Neural cell (in vitro differentiated cells): ENCODE results near the gene GALNT10. TPM values are rescaled to one million over a fixed set of nuclear protein-coding genes. Genes with fewer than 3 reads are reported as not detected.

Experiments
- H2AFZ ChIP-seq: fragments of 200-600, 300-800 bp; sonication (generic), shearing (Covaris generic); 2 replicates; pipeline ENCODE4 v1.6.0; 2014; ENCODE audit warnings: low read depth, mild to moderate bottlenecking, antibody characterized with exemption, low read length, moderate library complexity
- H3F3A ChIP-seq: fragments of 200-600 bp; shearing (Covaris generic); 2 replicates; pipeline ENCODE4 v1.6.1; 2016; ENCODE audit warnings: mild to moderate bottlenecking, moderate library complexity, mixed read lengths, antibody characterized with exemption, low read length; ENCODE audit not compliant: insufficient read depth, poor library complexity, severe bottlenecking
- H3K27ac ChIP-seq: fragments of 200-600, 300-800 bp; sonication (generic), shearing (Covaris generic); 2 replicates; pipeline ENCODE4 v1.5.1; 2014; ENCODE audit warnings: mild to moderate bottlenecking, low read length, moderate library complexity
- H3K27me3 ChIP-seq: fragments of 300-800, 200-600 bp; sonication (generic), shearing (Covaris generic); 2 replicates; pipeline ENCODE4 v1.6.0; 2014; ENCODE audit warnings: mild to moderate bottlenecking, low read depth, low read length, moderate library complexity; ENCODE audit not compliant: insufficient read depth
- H3K36me3 ChIP-seq: fragments of 300-800, 200-600 bp; sonication (generic), shearing (Covaris generic); 2 replicates; pipeline ENCODE4 v1.5.1; 2014; ENCODE audit warnings: mild to moderate bottlenecking, antibody characterized with exemption, low read length, moderate library complexity; ENCODE audit not compliant: insufficient read depth
- H3K4me2 ChIP-seq: fragments of 300-800, 200-600 bp; sonication (generic), shearing (Covaris generic); 2 replicates; pipeline ENCODE4 v1.6.0; 2014; ENCODE audit warnings: mild to moderate bottlenecking, low read length
- H3K4me3 ChIP-seq: fragments of 300-800, 200-600 bp; sonication (generic), shearing (Covaris generic); 2 replicates; pipeline ENCODE4 v1.5.1; 2014; ENCODE audit warnings: mild to moderate bottlenecking, low read length, moderate library complexity
- H3K79me2 ChIP-seq: fragments of 200-600 bp; shearing (Covaris generic); replicated peaks from 2 replicates; pipeline ENCODE4 v1.6.0; 2014; ENCODE audit warnings: mild to moderate bottlenecking, low read length, moderate library complexity; ENCODE audit not compliant: insufficient read depth
- H3K9ac ChIP-seq: fragments of 300-800, 200-600 bp; sonication (generic), shearing (Covaris generic); 2 replicates; pipeline ENCODE4 v1.6.1; 2016; ENCODE audit warnings: mild to moderate bottlenecking, low read length, mixed read lengths
- H3K9me2 ChIP-seq: fragments of 200-600 bp; shearing (Covaris generic); 2 replicates; pipeline ENCODE4 v1.6.1; 2016; ENCODE audit warnings: mild to moderate bottlenecking, low read length, mixed read lengths; ENCODE audit not compliant: insufficient read depth
- H3K9me3 ChIP-seq: fragments of 200-600, 300-800 bp; sonication (generic), shearing (Covaris generic); 2 replicates; pipeline ENCODE4 v1.6.1; 2016; ENCODE audit warnings: mild to moderate bottlenecking, mixed run types, low read length, moderate library complexity, mixed read lengths
- H4K20me1 ChIP-seq: fragments of 200-600 bp; shearing (Covaris generic); 2 replicates; pipeline ENCODE4 v1.6.1; 2016; ENCODE audit warnings: mild to moderate bottlenecking, mixed run types; ENCODE audit not compliant: insufficient read depth
- EP300 ChIP-seq: fragments of 450-650 bp; conservative IDR thresholded peaks from 2 replicates; pipeline ENCODE4 v1.6.1; 2014; ENCODE audit warnings: antibody characterized with exemption, mild to moderate bottlenecking, moderate library complexity; ENCODE audit not compliant: poor library complexity, severe bottlenecking
- EZH2 ChIP-seq: fragments of 200-600, 300-800 bp; shearing (Covaris generic), sonication (generic); IDR thresholded peaks from 2 replicates; pipeline ENCODE4 v1.6.1; 2014; ENCODE audit warnings: antibody characterized with exemption, low read length, borderline replicate concordance, mild to moderate bottlenecking; ENCODE audit not compliant: insufficient read depth, poor library complexity, severe bottlenecking
- MXI1 ChIP-seq: fragments of 450-650 bp; conservative IDR thresholded peaks from 2 replicates; pipeline ENCODE4 v1.6.1; 2014; ENCODE audit warnings: antibody characterized with exemption, mild to moderate bottlenecking; ENCODE audit not compliant: poor library complexity, severe bottlenecking
- POLR2AphosphoS5 ChIP-seq: IDR thresholded peaks from 2 replicates; pipeline ENCODE4 v1.6.1; 2012
- polyA plus RNA-seq: library from polyadenylated mRNA; depleted of rRNA; stranded (reverse); fragments of >200 nt; gene quantifications from 2 replicates; pipeline ENCODE4 v1.2.3, GENCODE V29; 2014
- TF ChIP-seq, protein P1 (sequence below): IDR thresholded peaks from 2 replicates; pipeline ENCODE4 v1.6.1; 2012; ENCODE audit warnings: borderline replicate concordance
- TF ChIP-seq, protein P2 (sequence below): fragments of 450-650 bp; IDR thresholded peaks from 2 replicates; pipeline ENCODE4 v1.5.1; 2014; ENCODE audit warnings: antibody characterized with exemption, mild to moderate bottlenecking, moderate library complexity; ENCODE audit not compliant: poor library complexity, severe bottlenecking

Gene GALNT10
- polyA plus RNA-seq, 1 donor from 2014 or later, result 3.1 TPM

DNA sequence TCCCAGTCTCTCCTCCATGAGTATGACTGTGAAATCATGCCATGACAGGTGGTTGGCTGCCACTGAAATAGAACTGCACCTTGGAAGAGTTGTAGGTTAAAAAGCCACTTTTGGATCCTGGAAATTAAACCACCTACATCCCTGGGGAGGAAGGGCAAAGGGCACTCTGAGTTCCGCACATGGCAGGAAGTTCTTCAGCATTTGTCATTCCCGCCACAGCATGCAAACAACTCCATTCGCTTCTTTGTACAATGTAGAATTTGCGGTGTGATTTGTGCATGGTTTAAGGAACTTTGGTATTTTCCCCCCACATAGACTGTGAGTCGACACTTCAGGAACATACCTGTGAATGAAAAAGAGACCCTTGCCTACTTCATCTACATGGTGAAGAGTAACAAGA lies 265.1 kb downstream of the GALNT10 start:
- H3K9ac ChIP-seq, result no peak overlapping the region
- no peaks in the 10 kb centered on the region for H3K9me2 ChIP-seq
- TF ChIP-seq EP300 (no peak), MXI1 (no peak), EZH2 (no peak)
- TF ChIP-seq, protein P1, sequence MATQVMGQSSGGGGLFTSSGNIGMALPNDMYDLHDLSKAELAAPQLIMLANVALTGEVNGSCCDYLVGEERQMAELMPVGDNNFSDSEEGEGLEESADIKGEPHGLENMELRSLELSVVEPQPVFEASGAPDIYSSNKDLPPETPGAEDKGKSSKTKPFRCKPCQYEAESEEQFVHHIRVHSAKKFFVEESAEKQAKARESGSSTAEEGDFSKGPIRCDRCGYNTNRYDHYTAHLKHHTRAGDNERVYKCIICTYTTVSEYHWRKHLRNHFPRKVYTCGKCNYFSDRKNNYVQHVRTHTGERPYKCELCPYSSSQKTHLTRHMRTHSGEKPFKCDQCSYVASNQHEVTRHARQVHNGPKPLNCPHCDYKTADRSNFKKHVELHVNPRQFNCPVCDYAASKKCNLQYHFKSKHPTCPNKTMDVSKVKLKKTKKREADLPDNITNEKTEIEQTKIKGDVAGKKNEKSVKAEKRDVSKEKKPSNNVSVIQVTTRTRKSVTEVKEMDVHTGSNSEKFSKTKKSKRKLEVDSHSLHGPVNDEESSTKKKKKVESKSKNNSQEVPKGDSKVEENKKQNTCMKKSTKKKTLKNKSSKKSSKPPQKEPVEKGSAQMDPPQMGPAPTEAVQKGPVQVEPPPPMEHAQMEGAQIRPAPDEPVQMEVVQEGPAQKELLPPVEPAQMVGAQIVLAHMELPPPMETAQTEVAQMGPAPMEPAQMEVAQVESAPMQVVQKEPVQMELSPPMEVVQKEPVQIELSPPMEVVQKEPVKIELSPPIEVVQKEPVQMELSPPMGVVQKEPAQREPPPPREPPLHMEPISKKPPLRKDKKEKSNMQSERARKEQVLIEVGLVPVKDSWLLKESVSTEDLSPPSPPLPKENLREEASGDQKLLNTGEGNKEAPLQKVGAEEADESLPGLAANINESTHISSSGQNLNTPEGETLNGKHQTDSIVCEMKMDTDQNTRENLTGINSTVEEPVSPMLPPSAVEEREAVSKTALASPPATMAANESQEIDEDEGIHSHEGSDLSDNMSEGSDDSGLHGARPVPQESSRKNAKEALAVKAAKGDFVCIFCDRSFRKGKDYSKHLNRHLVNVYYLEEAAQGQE, result no peak
- no peak overlapping the region for H3K4me3 ChIP-seq
- no peak overlapping the region for H2AFZ ChIP-seq
- H3K79me2 ChIP-seq, result no peaks in the 10 kb centered on the region
- peaks cover 10% of the 10 kb centered on the region for H3K36me3 ChIP-seq
- no peaks in the 10 kb centered on the region for H3K27me3 ChIP-seq
- no peak overlapping the region for H3K4me2 ChIP-seq
- no peaks in the 10 kb centered on the region for H3K9me3 ChIP-seq
- H3F3A ChIP-seq, result no peaks in the 10 kb centered on the region
- no peak overlapping the region for H3K27ac ChIP-seq
- H4K20me1 ChIP-seq, result no peaks in the 10 kb centered on the region

DNA sequence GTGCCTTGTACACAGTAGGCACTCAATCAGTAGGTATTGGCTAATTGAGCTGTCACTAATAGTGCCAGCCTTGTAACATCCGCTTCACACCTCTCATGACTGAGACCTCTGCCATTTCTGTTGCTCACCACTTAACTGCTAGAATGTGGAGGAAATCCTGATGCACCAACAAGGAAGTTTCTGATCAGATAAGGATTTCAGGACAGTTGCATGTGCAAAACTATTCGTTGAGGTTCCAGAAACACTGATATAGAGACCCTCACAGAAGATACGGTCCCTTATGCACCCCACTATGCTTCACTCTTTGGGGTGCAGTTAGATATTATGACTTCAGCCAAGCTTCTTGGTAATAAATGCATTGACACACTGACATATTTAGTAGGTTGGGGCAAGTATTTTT lies 266.0 kb downstream of the GALNT10 start:
- Histone ChIP-seq H3K27me3 (no peaks in the 10 kb centered on the region), H3K9ac (no peak overlapping the region), H3K4me2 (no peak overlapping the region), H3K27ac (no peak overlapping the region), H3K79me2 (no peaks in the 10 kb centered on the region), H3F3A (no peaks in the 10 kb centered on the region), H3K9me3 (no peaks in the 10 kb centered on the region), H2AFZ (no peak overlapping the region), H3K9me2 (no peaks in the 10 kb centered on the region), H3K4me3 (no peak overlapping the region), H3K36me3 (peaks cover 10% of the 10 kb centered on the region), H4K20me1 (no peaks in the 10 kb centered on the region)
- no peak for TF ChIP-seq EZH2
- TF ChIP-seq, protein P2, sequence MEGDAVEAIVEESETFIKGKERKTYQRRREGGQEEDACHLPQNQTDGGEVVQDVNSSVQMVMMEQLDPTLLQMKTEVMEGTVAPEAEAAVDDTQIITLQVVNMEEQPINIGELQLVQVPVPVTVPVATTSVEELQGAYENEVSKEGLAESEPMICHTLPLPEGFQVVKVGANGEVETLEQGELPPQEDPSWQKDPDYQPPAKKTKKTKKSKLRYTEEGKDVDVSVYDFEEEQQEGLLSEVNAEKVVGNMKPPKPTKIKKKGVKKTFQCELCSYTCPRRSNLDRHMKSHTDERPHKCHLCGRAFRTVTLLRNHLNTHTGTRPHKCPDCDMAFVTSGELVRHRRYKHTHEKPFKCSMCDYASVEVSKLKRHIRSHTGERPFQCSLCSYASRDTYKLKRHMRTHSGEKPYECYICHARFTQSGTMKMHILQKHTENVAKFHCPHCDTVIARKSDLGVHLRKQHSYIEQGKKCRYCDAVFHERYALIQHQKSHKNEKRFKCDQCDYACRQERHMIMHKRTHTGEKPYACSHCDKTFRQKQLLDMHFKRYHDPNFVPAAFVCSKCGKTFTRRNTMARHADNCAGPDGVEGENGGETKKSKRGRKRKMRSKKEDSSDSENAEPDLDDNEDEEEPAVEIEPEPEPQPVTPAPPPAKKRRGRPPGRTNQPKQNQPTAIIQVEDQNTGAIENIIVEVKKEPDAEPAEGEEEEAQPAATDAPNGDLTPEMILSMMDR, result no peak

DNA sequence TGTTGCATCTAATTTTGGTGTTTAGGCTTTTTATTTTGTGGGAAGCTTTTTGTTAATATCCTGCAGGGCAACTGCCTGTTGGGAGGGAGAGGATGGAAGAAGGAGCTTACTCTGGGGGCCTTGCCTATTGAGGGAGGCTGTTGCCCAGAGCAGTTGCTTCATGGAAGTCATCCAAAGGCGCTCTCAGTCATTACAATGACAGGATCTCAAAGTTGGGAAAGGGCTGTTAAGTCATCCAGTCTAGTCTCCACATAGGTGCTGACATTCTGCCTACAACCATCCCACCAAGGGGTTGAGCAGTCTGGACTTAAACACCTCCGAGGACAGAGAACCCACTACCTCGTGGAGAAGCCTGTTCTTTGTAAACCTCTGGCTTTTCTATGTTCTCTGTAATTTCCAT lies 268.5 kb downstream of the GALNT10 start:
- Histone ChIP-seq H3K9ac (no peak overlapping the region), H3K4me2 (no peak overlapping the region), H3F3A (no peaks in the 10 kb centered on the region), H3K9me2 (no peaks in the 10 kb centered on the region), H2AFZ (no peak overlapping the region), H3K9me3 (no peaks in the 10 kb centered on the region), H3K27ac (no peak overlapping the region), H3K27me3 (no peaks in the 10 kb centered on the region), H3K36me3 (peaks cover 10% of the 10 kb centered on the region), H3K4me3 (no peak overlapping the region), H3K79me2 (no peaks in the 10 kb centered on the region), H4K20me1 (no peaks in the 10 kb centered on the region)
- no peak for TF ChIP-seq POLR2AphosphoS5
